Trophoblast cell (in vitro differentiated cells and primary cell): Measurements from ENCODE around the gene NOS1AP.

Experiments
- DNase-seq, 2 donors: peaks; one replicate each; pipeline ENCODE4 v3.0.0-alpha.2; 2016
- H2AFZ ChIP-seq: 2 replicates; pipeline ENCODE4 v1.6.1; 2013; ENCODE audit warnings: low read length, moderate library complexity, mild to moderate bottlenecking; ENCODE audit not compliant: insufficient read depth, poor library complexity
- H2AK5ac ChIP-seq: 2 replicates; pipeline ENCODE4 v1.6.1; 2013; ENCODE audit warnings: mild to moderate bottlenecking, low read length
- H2BK120ac ChIP-seq: 2 replicates; pipeline ENCODE4 v1.6.1; 2013; ENCODE audit warnings: low read length, mild to moderate bottlenecking, moderate library complexity; ENCODE audit not compliant: insufficient read depth, poor library complexity
- H2BK12ac ChIP-seq: 2 replicates; pipeline ENCODE4 v1.6.1; 2013; ENCODE audit warnings: mild to moderate bottlenecking, low read length, moderate library complexity
- H2BK5ac ChIP-seq: 2 replicates; pipeline ENCODE4 v1.6.1; 2013; ENCODE audit warnings: low read length, low read depth, moderate library complexity, mild to moderate bottlenecking; ENCODE audit not compliant: poor library complexity
- H3K14ac ChIP-seq: 2 replicates; pipeline ENCODE4 v1.6.1; 2013; ENCODE audit warnings: mild to moderate bottlenecking, low read length
- H3K18ac ChIP-seq: 2 replicates; pipeline ENCODE4 v1.6.1; 2013; ENCODE audit warnings: mild to moderate bottlenecking, low read length
- H3K23ac ChIP-seq: 2 replicates; pipeline ENCODE4 v1.6.1; 2013; ENCODE audit warnings: low read length
- H3K27ac ChIP-seq: 2 replicates; pipeline ENCODE4 v1.5.1; 2013; ENCODE audit warnings: low read depth, mild to moderate bottlenecking, inconsistent platforms, low read length, moderate library complexity
- H3K27me3 ChIP-seq: 2 replicates; pipeline ENCODE4 v1.6.1; 2013; ENCODE audit warnings: inconsistent platforms, mild to moderate bottlenecking, low read length, moderate library complexity; ENCODE audit not compliant: insufficient read depth
- H3K36me3 ChIP-seq, 2 experiments: 1 replicate in 1 of 2; 2 replicates in 1 of 2; pipeline ENCODE4 v1.6.1; 2013; ENCODE audit warnings: low read length in 2 of 2, mild to moderate bottlenecking in 2 of 2, moderate library complexity in 1 of 2; ENCODE audit not compliant: insufficient read depth in 2 of 2, control insufficient read depth in 1 of 2
- H3K4ac ChIP-seq: 2 replicates; pipeline ENCODE4 v1.6.1; 2013; ENCODE audit warnings: low read depth, mild to moderate bottlenecking, low read length, moderate library complexity
- H3K4me1 ChIP-seq, 2 experiments: 1 replicate in 1 of 2; 2 replicates in 1 of 2; pipeline ENCODE4 v1.6.1; 2013; ENCODE audit warnings: low read length in 2 of 2, mild to moderate bottlenecking in 2 of 2, moderate library complexity in 1 of 2; ENCODE audit not compliant: insufficient read depth in 2 of 2, control insufficient read depth in 1 of 2
- H3K4me2 ChIP-seq: 2 replicates; pipeline ENCODE4 v1.6.1; 2013; ENCODE audit warnings: inconsistent platforms, mild to moderate bottlenecking, low read length, moderate library complexity
- H3K4me3 ChIP-seq: 2 replicates; pipeline ENCODE4 v1.5.1; 2013; ENCODE audit warnings: mild to moderate bottlenecking, low read depth, low read length, inconsistent platforms
- H3K79me1 ChIP-seq: one replicate; pipeline ENCODE4 v1.6.1; 2013; ENCODE audit warnings: low read length
- H3K79me2 ChIP-seq: 2 replicates; pipeline ENCODE4 v1.6.1; 2013; ENCODE audit warnings: low read length, mild to moderate bottlenecking; ENCODE audit not compliant: control insufficient read depth, insufficient read depth, poor library complexity
- H3K9ac ChIP-seq: 2 replicates; pipeline ENCODE4 v1.6.1; 2013; ENCODE audit warnings: mild to moderate bottlenecking, low read length
- H3K9me3 ChIP-seq: 2 replicates; pipeline ENCODE4 v1.6.1; 2013; ENCODE audit warnings: low read depth, mild to moderate bottlenecking, control low read depth, inconsistent platforms, low read length; ENCODE audit not compliant: insufficient read depth
- H4K12ac ChIP-seq: 2 replicates; pipeline ENCODE4 v1.6.1; 2013; ENCODE audit warnings: low read depth, mild to moderate bottlenecking, low read length, moderate library complexity
- H4K8ac ChIP-seq: 2 replicates; pipeline ENCODE4 v1.6.1; 2013; ENCODE audit warnings: low read depth, mild to moderate bottlenecking, low read length, moderate library complexity
- H4K91ac ChIP-seq: one replicate; pipeline ENCODE4 v1.6.1; 2013; ENCODE audit warnings: low read depth, mild to moderate bottlenecking, low read length, moderate library complexity
- WGBS: extraction: QIAGEN DNeasy Blood & Tissue Kit; methylation state at CpG from one replicate; pipeline ENCODE4 v1.1.7; 2013; ENCODE audit warnings: missing lambda C conversion rate; ENCODE audit not compliant: insufficient read length, insufficient coverage; ENCODE audit errors: extremely low coverage; 5-methylcytosine and 5-hydroxymethylcytosine counted together

The NOS1AP gene

DNA sequence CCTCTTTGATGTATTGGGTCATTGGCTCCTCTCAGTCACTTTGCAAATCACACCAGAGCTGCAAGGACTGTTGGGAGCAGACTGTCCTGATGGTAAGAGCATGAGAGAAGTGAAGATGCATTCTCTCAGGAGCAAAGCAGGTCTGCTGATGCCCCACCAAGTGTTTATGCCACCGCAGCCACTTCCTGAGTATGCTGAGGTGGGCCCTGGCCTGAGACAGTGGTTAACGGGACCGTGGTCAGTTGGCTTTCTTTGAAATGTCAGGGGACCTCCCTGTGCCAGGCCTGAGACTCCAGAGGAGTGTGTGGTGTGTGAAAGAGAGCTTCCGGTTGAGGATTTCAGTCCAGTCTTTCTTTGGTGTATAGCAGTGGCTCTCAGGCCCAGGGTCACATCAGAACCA, 227.7 kb downstream of the NOS1AP start:
- Histone ChIP-seq H4K91ac (no peak overlapping the region), H3K79me2 (no peaks in the 10 kb centered on the region), H3K36me3 (no peaks in the 10 kb centered on the region), H3K27me3 (no peaks in the 10 kb centered on the region), H2BK120ac (no peak overlapping the region), H3K9me3 (peaks cover 2% of the 10 kb centered on the region), H4K8ac (no peak overlapping the region), H2BK5ac (no peak overlapping the region), H3K14ac (no peak overlapping the region), H3K18ac (no peak overlapping the region), H3K4me2 (no peak overlapping the region), H4K12ac (no peak overlapping the region), H3K23ac (no peak overlapping the region), H3K9ac (no peak overlapping the region), H3K79me1 (no peaks in the 10 kb centered on the region), H2AFZ (no peak overlapping the region), H2AK5ac (no peak overlapping the region), H3K4me3 (no peak overlapping the region), H2BK12ac (no peak overlapping the region), H3K27ac (no peak overlapping the region), H3K4ac (no peak overlapping the region), H3K4me1 (no peaks in the 10 kb centered on the region)
- no peak for DNase-seq
- no CpG with 5 or more reads among the region's 4 CpGs for WGBS

GRCh38 chr1:162298266-162298665, 228.8 kb downstream of the NOS1AP start:
- Histone ChIP-seq H3K4me1 (no peaks in the 10 kb centered on the region), H3K4ac (no peak overlapping the region), H3K4me2 (no peak overlapping the region), H3K14ac (no peak overlapping the region), H3K79me2 (no peaks in the 10 kb centered on the region), H2BK5ac (no peak overlapping the region), H3K18ac (no peak overlapping the region), H3K27me3 (no peaks in the 10 kb centered on the region), H3K4me3 (no peak overlapping the region), H4K91ac (no peak overlapping the region), H4K12ac (no peak overlapping the region), H3K36me3 (no peaks in the 10 kb centered on the region), H2AFZ (no peak overlapping the region), H4K8ac (no peak overlapping the region), H2BK12ac (no peak overlapping the region), H3K9ac (no peak overlapping the region), H3K9me3 (peaks cover 2% of the 10 kb centered on the region), H3K27ac (no peak overlapping the region), H3K23ac (no peak overlapping the region), H2AK5ac (no peak overlapping the region), H3K79me1 (no peaks in the 10 kb centered on the region), H2BK120ac (no peak overlapping the region)
- WGBS: no CpG with 5 or more reads among the region's 2 CpGs
- DNase-seq: no peak

GRCh38 chr1:162299018-162299417, 229.5 kb downstream of the NOS1AP start:
- H3K23ac ChIP-seq: no peak overlapping the region
- no peaks in the 10 kb centered on the region for H3K79me2 ChIP-seq
- H4K12ac ChIP-seq: no peak overlapping the region
- no peak overlapping the region for H2AK5ac ChIP-seq
- H3K4ac ChIP-seq: no peak overlapping the region
- no peak overlapping the region for H3K9ac ChIP-seq
- DNase-seq: no peak
- no peaks in the 10 kb centered on the region for H3K36me3 ChIP-seq
- no peak overlapping the region for H4K8ac ChIP-seq
- no peak overlapping the region for H3K18ac ChIP-seq
- no peak overlapping the region for H3K4me2 ChIP-seq
- H3K4me3 ChIP-seq: no peak overlapping the region
- no peak overlapping the region for H2BK12ac ChIP-seq
- no peak overlapping the region for H2BK5ac ChIP-seq
- no peak overlapping the region for H4K91ac ChIP-seq
- no peaks in the 10 kb centered on the region for H3K4me1 ChIP-seq
- no peak overlapping the region for H3K27ac ChIP-seq
- no peak overlapping the region for H2BK120ac ChIP-seq
- no peak overlapping the region for H2AFZ ChIP-seq
- H3K79me1 ChIP-seq: no peaks in the 10 kb centered on the region
- no peaks in the 10 kb centered on the region for H3K27me3 ChIP-seq
- H3K9me3 ChIP-seq: peaks cover 2% of the 10 kb centered on the region
- no peak overlapping the region for H3K14ac ChIP-seq

DNA sequence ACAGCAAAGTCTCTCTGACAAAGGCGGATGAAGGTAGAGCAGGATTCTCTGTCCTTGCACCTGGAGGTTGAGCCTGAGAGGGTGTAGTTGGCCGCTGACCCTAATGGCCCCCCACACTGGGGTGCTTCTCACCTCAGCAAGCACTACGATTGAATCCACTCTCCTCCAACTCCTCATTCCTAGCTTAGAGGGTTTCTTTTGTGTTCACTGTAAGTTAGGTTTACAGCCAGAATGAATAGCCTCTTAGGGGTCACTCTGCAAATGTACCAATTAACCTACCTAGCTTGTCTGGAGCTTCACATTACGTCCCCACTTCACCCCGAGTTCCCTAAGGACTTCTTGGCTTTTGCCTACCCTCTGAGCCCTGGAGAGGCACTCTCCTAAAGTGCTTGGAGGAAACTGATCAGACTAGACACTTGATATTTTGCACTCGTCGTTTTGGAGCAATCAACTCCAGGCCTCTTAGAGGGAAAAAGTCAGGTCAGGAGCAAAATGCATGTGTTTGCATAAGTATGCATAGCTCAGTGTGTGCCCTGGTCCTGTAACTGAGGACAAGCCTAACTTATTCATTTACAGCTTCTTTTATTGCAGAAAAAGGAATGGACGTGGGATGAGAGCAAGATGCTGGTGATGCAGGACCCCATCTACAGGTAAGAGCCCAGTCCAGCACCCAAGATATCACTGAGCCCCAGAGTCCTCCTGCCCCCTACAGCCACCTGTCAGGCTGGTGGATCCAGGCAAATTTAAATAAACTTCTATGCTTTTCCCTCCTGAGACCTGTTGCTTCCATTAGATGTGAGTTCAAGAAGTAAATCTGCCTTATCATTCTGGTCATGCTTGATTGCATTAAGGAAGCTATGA, 230.8 kb downstream of the NOS1AP start:
- H2BK12ac ChIP-seq: no peak overlapping the region
- no CpG with 5 or more reads among the region's 8 CpGs for WGBS
- H3K79me2 ChIP-seq: no peaks in the 10 kb centered on the region
- no peak for DNase-seq
- no peak overlapping the region for H3K4me3 ChIP-seq
- H3K23ac ChIP-seq: peak overlapping the region; percentile 31
- no peak overlapping the region for H4K91ac ChIP-seq
- H3K79me1 ChIP-seq: no peaks in the 10 kb centered on the region
- H3K27ac ChIP-seq: no peak overlapping the region
- H3K18ac ChIP-seq: no peak overlapping the region
- no peak overlapping the region for H3K14ac ChIP-seq
- H4K8ac ChIP-seq: no peak overlapping the region
- peaks cover 2% of the 10 kb centered on the region for H3K9me3 ChIP-seq
- no peak overlapping the region for H2BK120ac ChIP-seq
- no peak overlapping the region for H2AFZ ChIP-seq
- no peaks in the 10 kb centered on the region for H3K36me3 ChIP-seq
- no peaks in the 10 kb centered on the region for H3K4me1 ChIP-seq
- no peak overlapping the region for H3K4me2 ChIP-seq
- H3K9ac ChIP-seq: no peak overlapping the region
- no peak overlapping the region for H2BK5ac ChIP-seq
- no peaks in the 10 kb centered on the region for H3K27me3 ChIP-seq
- H3K4ac ChIP-seq: no peak overlapping the region
- H4K12ac ChIP-seq: no peak overlapping the region
- no peak overlapping the region for H2AK5ac ChIP-seq
